GM15510 (cell line): ENCODE data around the gene LNX2.

Source experiments
- POLR2A ChIP-seq: IDR thresholded peaks from 3 replicates; pipeline ENCODE4 v1.6.1; 2011; ENCODE audit warnings: borderline replicate concordance; ENCODE audit not compliant: insufficient read length; ENCODE audit errors: extremely low read depth

LNX2 gene

DNA sequence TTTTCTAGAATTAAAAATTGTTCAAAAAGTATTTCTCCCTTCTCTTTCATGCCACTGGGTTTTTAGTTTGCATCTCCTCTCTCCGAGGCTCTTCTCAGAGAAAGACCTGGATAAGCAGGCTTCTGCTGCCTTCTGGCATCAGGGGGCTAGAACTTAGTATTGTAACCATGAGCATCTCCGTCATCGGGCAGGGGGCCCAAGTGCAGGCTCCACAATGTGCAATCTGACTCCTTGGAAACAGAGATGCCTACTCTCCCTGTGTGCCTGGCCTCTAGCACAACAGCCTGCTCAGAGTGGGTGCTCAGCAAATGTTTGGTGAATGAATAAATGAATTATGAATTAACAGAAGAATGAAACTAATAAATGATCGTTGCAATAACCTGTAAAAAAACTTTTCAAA lies 124.3 kb downstream of the LNX2 start:
- TF ChIP-seq POLR2A: no peak
